Measurements from ENCODE around the gene ATAT1. TPM values are rescaled to one million over a fixed set of nuclear protein-coding genes. Genes with fewer than 3 reads are reported as not detected.

ATAT1 gene
- total and polyA plus RNA-seq, 2 of the 4 experiments (the other 2 are of a cell fraction) = 5.6 to 15.5 TPM

GRCh38 chr6:30618270-30618797 is 8.3 kb upstream of the ATAT1 start:
- H3K9me1 ChIP-seq (ENCODE audit: insufficient read depth, low read length) = peaks cover 2% of the 10 kb centered on the region; the same call in 1 of the 2 replicates
- H3K4me2 ChIP-seq (ENCODE audit: low read depth, low read length) = peak overlapping the region; percentile 94
- H3K4me1 ChIP-seq (ENCODE audit: control insufficient read depth, insufficient read depth, low read length) = peaks cover 6% of the 10 kb centered on the region
- no CpG with 5 or more reads among the region's 8 CpGs for WGBS, 2 experiments (ENCODE audit: extremely low coverage in 2 of 2, insufficient read length in 1 of 2)
- peaks cover 18 to 46% of the 10 kb centered on the region in 2 experiments for H3K79me1 ChIP-seq (ENCODE audit: low read depth in 1 of 2, low read length in 2 of 2)
- H3K27me3 ChIP-seq (ENCODE audit: control insufficient read depth, insufficient read depth, low read length) = no peaks in the 10 kb centered on the region
- peak overlapping the region; percentile 31 to 100 for H4K8ac ChIP-seq (ENCODE audit: low read depth in 2 of 2, low read length in 2 of 2)
- peak overlapping the region; percentile 94 for H2AK9ac ChIP-seq (replicated peaks; ENCODE audit: low read depth, low read length, poor library complexity)
- peak overlapping the region; percentile 55 for H3K4me3 ChIP-seq (ENCODE audit: insufficient read depth, low read depth, low read length)
- H3K18ac ChIP-seq (ENCODE audit: low read depth, low read length) = no peak overlapping the region
- H4K5ac ChIP-seq (ENCODE audit: low read depth, low read length) = peak overlapping the region; percentile 73
- peak overlapping the region; percentile 82 for H3K23ac ChIP-seq (ENCODE audit: low read depth, low read length)
- in situ Hi-C loops (cut with MboI; ENCODE audit: low sequenced_read_pairs) (no loop called here), dilution Hi-C loops (cut with HindIII; ENCODE audit: low sequenced_read_pairs, unreplicated experiment) (no loop called here), intact Hi-C loops (cut with micrococcal nuclease) (loop anchor here (1.0 kb wide), 1 partner anchor 8 kb away; the partner anchor contains the start of gene ATAT1)
- ChIA-PET POLR2A (ENCODE audit: unreplicated experiment) (no interaction called here), CTCF (interaction anchor here (0.7 to 1.4 kb wide), 2 partner anchors 37 to 54 kb away, joined by 3 to 4 read pairs; partner anchors contain the start of gene DHX16)
- ATAC-seq (ENCODE audit: low read depth) = no peak
- H2AK5ac ChIP-seq (ENCODE audit: low read depth, low read length) = peak overlapping the region; percentile 95
- peak overlapping the region; percentile 86 for H3K9ac ChIP-seq (ENCODE audit: low read depth, low read length)
- H4K20me1 ChIP-seq (ENCODE audit: insufficient read depth, low read length) = peaks cover 19% of the 10 kb centered on the region
- H4K91ac ChIP-seq (ENCODE audit: insufficient read depth, low read depth, low read length) = peak overlapping the region; percentile 98; the same call in 1 of the 2 replicates
- H3K56ac ChIP-seq (ENCODE audit: extremely low read depth, insufficient read depth, low read length) = peak overlapping the region; percentile 99
- peak overlapping the region; percentile 96 for H3K4ac ChIP-seq (ENCODE audit: low read depth, low read length)
- H3K27ac ChIP-seq (ENCODE audit: insufficient read depth, low read length) = peak overlapping the region; percentile 79
- no peak for DNase-seq
- BruUV-seq (replicated peaks) = no TSS peak
- H2BK20ac ChIP-seq (ENCODE audit: low read depth, low read length) = no peak overlapping the region
- TF ChIP-seq USF2 (IDR thresholded peaks at IDR 0.05; ENCODE audit: low read depth, low read length) (no peak), NFE2L2 (IDR thresholded peaks at IDR 0.05; ENCODE audit: low read depth, low read length) (no peak), ELK1 (IDR thresholded peaks at IDR 0.05; ENCODE audit: borderline replicate concordance, low read depth, low read length) (no peak), RFX5 (IDR thresholded peaks at IDR 0.05; ENCODE audit: low read depth, low read length) (no peak), RAD21 (IDR thresholded peaks at IDR 0.05; ENCODE audit: low read length) (no peak), POLR2A (IDR thresholded peaks at IDR 0.05; ENCODE audit: low read depth, low read length) (no peak), BHLHE40 (IDR thresholded peaks at IDR 0.05; ENCODE audit: low read depth, low read length) (no peak), SMC3 (IDR thresholded peaks at IDR 0.05; ENCODE audit: low read depth, low read length) (no peak), CHD1 (IDR thresholded peaks at IDR 0.05; ENCODE audit: low read depth, low read length) (no peak), CTCF (conservative IDR thresholded peaks at IDR 0.05; ENCODE audit: low read depth, low read length) (no peak), MAZ (IDR thresholded peaks at IDR 0.05; ENCODE audit: borderline replicate concordance, low read depth, low read length) (no peak), FOS (IDR thresholded peaks at IDR 0.05; ENCODE audit: low read depth, low read length) (no peak), MAFK (IDR thresholded peaks at IDR 0.05; ENCODE audit: low read depth, low read length) (no peak)
- no peak overlapping the region for H2BK15ac ChIP-seq (ENCODE audit: low read depth, low read length)
- peak overlapping the region; percentile 90 for H2BK5ac ChIP-seq (ENCODE audit: low read depth, low read length, poor library complexity, severe bottlenecking)
- no peak overlapping the region for H2AFZ ChIP-seq (replicated peaks; ENCODE audit: low read length, poor library complexity)
- peak overlapping the region; percentile 61 for H2BK120ac ChIP-seq (ENCODE audit: low read depth, low read length)
- peaks cover 24% of the 10 kb centered on the region for H3K36me3 ChIP-seq (ENCODE audit: control insufficient read depth, insufficient read depth, low read length)
- no peaks in the 10 kb centered on the region for H3K9me3 ChIP-seq (ENCODE audit: control insufficient read depth, insufficient read depth, low read length)
- H3K14ac ChIP-seq (replicated peaks; ENCODE audit: low read depth, low read length) = peak overlapping the region; percentile 97
